OCI-LY1 (cell line): Measurements from ENCODE around the gene PPFIA4.

Experiments
- CTCF ChIP-seq: fragments of 200-600 bp; sonication (generic), shearing (Covaris generic); IDR thresholded peaks from 2 replicates; pipeline ENCODE4 v1.5.1; 2017; ENCODE audit warnings: mild to moderate bottlenecking, antibody characterized with exemption, low read length, moderate library complexity, mixed read lengths
- EZH2 ChIP-seq: fragments of 200-600 bp; sonication (generic), shearing (Covaris generic); IDR thresholded peaks from 2 replicates; pipeline ENCODE4 v1.8.0; 2017; ENCODE audit warnings: borderline replicate concordance, mixed run types, mild to moderate bottlenecking, antibody characterized with exemption, low read length, moderate library complexity, mixed read lengths

DNA sequence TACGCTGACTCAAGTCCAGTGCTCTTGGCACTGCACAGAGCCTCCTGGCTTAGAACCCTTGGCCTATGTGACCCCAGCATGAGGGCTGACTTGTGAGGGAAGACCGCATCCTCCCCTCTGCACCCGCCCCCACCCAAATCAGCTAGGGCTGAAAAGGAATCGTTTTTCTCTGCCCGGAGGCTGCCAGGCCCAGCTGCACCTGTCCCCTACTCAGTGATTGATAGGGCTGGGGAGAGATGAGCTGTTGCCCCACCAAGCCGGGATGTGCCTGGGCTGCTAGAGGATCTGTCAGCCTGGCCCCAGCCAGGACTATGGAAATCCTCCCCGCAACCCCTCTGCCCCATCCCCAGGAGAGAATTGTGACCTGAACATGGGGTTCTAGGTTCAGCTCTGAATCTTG lies 38.9 kb downstream of the PPFIA4 start:
- TF ChIP-seq CTCF (no peak), EZH2 (no peak)
